ENCODE data around the gene VSIG10.

DNA sequence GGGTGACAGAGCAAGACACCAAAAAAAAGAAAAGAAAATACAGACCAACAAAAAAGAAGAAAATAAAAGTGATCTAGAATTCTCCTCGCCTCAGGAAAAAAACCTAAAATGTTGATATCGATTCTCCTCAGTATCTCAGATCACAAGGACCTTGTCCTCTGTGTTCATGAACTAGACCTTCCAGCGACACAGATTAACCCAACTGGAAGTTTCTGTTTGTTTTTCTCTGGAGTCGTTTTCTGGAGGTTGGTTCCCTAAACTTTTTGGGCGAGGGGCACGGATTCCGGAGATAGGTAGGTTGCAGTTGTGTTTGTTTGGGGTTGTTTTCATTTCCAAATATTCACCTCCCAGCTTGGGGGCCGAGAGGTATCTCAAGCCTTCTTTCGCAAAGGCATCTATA, 87.9 kb downstream of the VSIG10 start:
- TF ChIP-seq, protein P1, sequence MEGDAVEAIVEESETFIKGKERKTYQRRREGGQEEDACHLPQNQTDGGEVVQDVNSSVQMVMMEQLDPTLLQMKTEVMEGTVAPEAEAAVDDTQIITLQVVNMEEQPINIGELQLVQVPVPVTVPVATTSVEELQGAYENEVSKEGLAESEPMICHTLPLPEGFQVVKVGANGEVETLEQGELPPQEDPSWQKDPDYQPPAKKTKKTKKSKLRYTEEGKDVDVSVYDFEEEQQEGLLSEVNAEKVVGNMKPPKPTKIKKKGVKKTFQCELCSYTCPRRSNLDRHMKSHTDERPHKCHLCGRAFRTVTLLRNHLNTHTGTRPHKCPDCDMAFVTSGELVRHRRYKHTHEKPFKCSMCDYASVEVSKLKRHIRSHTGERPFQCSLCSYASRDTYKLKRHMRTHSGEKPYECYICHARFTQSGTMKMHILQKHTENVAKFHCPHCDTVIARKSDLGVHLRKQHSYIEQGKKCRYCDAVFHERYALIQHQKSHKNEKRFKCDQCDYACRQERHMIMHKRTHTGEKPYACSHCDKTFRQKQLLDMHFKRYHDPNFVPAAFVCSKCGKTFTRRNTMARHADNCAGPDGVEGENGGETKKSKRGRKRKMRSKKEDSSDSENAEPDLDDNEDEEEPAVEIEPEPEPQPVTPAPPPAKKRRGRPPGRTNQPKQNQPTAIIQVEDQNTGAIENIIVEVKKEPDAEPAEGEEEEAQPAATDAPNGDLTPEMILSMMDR (IDR thresholded peaks at IDR 0.05) = no peak
- no peak for TF ChIP-seq POLR2A (IDR thresholded peaks at IDR 0.05)
- no peak for TF ChIP-seq POLR2AphosphoS5 (IDR thresholded peaks at IDR 0.05)
- TF ChIP-seq EP300 (IDR thresholded peaks at IDR 0.05; ENCODE audit: low read depth) = no peak
